ENCODE data around the gene MAP2K1. TPM values are rescaled to one million over a fixed set of nuclear protein-coding genes. Genes with fewer than 3 reads are reported as not detected.
A peak's percentile ranks its signal among the peaks of the same experiment; 100 is the strongest.

The MAP2K1 gene
- total RNA-seq, 1 donor from 2014 or later, result 84.3 TPM

DNA sequence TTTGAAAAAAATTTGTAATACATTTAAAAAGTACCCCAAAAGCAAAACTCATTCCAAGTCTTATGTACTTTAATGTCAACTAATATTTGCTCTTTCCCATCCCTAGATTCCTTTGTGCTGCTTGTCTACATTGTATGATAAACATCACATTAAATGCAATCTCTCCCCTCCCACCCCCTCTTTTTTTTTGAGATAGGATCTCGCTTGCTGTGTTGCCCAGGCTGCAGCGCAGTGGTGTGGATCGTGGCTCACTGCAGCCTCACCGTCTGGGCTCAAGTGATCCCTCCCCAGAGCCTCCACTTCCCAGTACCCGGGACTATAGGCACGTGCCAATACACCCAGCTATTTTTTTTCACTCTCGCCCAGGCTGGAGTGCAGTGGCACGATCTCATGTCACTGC, 12.6 kb downstream of the MAP2K1 start:
- TF ChIP-seq, protein P1, sequence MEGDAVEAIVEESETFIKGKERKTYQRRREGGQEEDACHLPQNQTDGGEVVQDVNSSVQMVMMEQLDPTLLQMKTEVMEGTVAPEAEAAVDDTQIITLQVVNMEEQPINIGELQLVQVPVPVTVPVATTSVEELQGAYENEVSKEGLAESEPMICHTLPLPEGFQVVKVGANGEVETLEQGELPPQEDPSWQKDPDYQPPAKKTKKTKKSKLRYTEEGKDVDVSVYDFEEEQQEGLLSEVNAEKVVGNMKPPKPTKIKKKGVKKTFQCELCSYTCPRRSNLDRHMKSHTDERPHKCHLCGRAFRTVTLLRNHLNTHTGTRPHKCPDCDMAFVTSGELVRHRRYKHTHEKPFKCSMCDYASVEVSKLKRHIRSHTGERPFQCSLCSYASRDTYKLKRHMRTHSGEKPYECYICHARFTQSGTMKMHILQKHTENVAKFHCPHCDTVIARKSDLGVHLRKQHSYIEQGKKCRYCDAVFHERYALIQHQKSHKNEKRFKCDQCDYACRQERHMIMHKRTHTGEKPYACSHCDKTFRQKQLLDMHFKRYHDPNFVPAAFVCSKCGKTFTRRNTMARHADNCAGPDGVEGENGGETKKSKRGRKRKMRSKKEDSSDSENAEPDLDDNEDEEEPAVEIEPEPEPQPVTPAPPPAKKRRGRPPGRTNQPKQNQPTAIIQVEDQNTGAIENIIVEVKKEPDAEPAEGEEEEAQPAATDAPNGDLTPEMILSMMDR (conservative IDR thresholded peaks at IDR 0.05; ENCODE audit: low read depth, low read length), result no peak
- H3K4me3 ChIP-seq (ENCODE audit: low read depth, low read length), result no peak overlapping the region
- DNase-seq (ENCODE audit: low read depth), result no peak

DNA sequence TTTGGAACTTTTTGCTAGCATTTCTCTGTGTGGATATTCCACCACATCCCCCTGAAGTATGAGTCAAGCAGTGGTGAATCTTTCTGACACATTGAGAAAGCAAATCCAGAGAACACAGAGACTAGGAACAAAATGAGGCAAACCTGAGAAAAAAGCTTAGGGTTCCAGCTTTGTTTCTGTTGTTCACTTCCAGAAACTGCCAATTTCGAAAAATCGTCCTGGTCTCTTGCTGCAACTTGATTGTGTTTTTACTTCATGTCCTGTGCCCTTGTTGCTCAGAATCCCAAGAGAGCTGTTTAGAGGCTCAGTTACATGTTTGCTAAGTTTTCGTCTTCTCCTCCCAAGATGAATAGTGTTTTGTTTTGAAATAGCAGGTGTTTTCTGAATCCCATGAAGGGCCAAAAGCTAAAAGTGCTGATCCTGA, 13.7 kb downstream of the MAP2K1 start:
- H3K4me3 ChIP-seq (ENCODE audit: low read depth, low read length), result no peak overlapping the region
- no peak for DNase-seq (ENCODE audit: low read depth)
- TF ChIP-seq, protein P1 (conservative IDR thresholded peaks at IDR 0.05; ENCODE audit: low read depth, low read length), result no peak

DNA sequence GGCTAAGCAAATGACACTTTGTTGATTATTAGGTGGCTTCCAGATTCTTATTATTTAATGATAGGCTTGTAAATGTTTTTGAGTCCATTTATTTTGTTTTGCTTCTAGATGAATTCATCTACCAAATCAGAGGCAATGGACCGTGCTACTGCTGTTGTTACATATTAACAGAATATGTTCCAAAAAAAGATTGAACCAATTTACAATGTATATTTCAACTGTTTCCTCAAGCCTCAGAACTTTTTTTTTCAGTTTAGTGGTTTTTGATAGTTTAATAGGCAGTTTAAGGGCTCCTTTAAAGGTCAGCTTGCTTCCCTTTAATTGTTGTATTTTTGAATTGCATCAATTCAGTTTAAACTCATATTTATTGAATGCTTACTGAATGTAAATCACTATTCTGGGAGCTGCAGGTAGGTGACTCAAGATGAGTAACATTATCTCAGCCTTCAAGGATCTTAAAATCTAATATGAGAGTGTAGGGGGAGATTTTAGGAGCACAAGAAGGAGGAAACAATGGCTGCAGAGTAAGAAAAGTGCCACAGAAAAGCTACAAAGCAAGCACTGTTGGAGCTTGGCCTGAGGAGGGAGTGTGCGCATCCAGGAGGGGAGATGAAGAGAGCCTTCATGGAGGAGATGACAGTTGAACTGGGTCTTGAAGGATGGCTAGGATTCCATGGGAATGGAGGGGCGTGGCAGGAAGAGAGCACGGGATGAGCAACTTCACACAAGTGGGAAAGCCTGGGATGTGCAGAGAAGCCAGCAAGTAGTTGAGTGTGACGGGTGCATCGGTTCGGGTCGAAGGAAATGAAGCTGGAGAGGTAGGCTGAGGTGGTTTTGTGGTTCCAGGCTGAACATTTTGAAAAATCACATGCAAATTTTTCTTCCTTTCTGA, 14.7 kb downstream of the MAP2K1 start:
- TF ChIP-seq, protein P1 (conservative IDR thresholded peaks at IDR 0.05; ENCODE audit: low read depth, low read length), result peak; percentile 16
- H3K4me3 ChIP-seq (ENCODE audit: low read depth, low read length), result no peak overlapping the region
- no peak for DNase-seq (ENCODE audit: low read depth)

DNA sequence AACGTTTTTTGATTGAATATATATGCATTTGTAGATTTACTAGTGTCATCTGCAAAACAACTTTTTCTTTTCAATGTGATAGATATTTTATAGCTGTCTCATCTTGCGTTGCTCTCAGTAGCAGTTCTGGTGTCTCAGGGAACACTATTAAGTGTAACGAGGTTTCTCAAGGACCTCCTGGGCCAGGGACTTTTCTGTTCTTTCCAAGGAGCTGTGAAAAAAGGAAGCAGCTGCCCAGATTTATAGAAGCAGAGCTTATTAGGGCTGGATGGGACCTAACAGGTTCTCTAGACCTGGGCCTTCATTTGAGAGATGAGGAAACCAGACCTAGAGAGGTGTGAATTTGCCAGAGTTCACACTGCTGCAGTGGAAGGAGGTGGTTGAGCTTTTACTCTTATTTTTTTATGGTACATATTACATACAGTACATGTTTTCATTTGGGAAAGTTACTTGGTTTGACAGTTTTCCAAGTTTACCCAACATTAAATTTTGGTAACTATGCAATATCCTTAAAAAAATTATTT, 16.1 kb downstream of the MAP2K1 start:
- no peak overlapping the region for H3K4me3 ChIP-seq (ENCODE audit: low read depth, low read length)
- no peak for DNase-seq (ENCODE audit: low read depth)
- TF ChIP-seq, protein P1 (conservative IDR thresholded peaks at IDR 0.05; ENCODE audit: low read depth, low read length), result no peak

DNA sequence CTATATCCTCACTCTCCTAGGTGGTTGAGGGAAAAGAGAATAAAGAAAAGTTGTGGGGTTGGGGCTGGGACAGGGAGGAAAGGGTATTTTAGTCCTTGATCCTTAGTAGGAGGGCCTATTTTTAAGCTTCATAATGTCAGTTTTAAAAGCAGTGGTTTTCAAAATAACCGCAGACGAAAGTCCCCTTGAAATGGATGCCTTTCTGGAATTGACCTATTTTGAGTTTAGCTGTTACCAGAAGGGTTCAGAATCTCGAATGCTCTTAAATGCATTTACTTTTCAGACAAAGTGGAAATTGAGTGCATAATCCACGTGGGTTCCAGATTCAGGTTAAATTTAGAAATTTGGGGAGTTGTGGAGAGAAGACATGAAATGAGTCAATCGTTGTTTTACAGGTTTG, 16.6 kb downstream of the MAP2K1 start:
- TF ChIP-seq, protein P1 (conservative IDR thresholded peaks at IDR 0.05; ENCODE audit: low read depth, low read length), result no peak
- no peak overlapping the region for H3K4me3 ChIP-seq (ENCODE audit: low read depth, low read length)

DNA sequence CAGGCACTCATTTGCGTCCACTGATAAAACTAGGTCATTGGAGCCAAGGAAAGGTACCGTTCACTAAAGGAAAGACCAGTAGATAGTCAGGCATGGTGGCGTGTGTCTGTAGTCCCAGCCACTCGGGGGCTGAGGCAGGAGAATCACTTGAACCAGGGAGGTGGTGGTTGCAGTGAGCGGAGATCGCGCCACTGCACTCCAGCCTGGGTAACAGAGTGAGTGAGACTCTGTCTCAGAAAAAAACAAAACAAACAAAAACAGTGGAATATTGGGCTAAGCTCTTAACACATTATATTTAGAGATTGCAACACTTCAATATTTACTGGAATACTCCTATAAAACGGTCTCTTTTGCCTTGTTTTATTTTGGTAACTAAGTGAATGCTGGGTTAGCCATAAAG, 17.4 kb downstream of the MAP2K1 start:
- TF ChIP-seq, protein P1 (conservative IDR thresholded peaks at IDR 0.05; ENCODE audit: low read depth, low read length), result no peak
- no peak overlapping the region for H3K4me3 ChIP-seq (ENCODE audit: low read depth, low read length)
- no peak for DNase-seq (ENCODE audit: low read depth)

More for the DNA sequence above, 16.6 kb downstream of the MAP2K1 start:
- DNase-seq (ENCODE audit: low read depth), result no peak

All from epithelial cell of proximal tubule (primary cell).